ENCODE data around the gene TDRD9. TPM values are rescaled to one million over a fixed set of nuclear protein-coding genes. Genes with fewer than 3 reads are reported as not detected.

TDRD9 gene
- total and polyA plus RNA-seq, 12 donors = 0.55 to 8.4 (median 2.4) TPM

GRCh38 chr14:104011824-104012517 is 83.7 kb downstream of the TDRD9 start:
- Histone ChIP-seq H3K9me3 (no peaks in the 10 kb centered on the region), H3K4me3 (no peak overlapping the region), H3K27ac (no peak overlapping the region), H3K27me3 (no peaks in the 10 kb centered on the region), H3K4me1 (peaks cover 0 to 7% (median 0%) of the 10 kb centered on the region in 9 donors), H3K36me3 (no peaks in the 10 kb centered on the region)
- peak in 1 of 2 donors; percentile 56 for DNase-seq
- intact Hi-C loops (cut with DNase I) = no loop called here
- 63 to 74% methylated on average over 3 of the region's 3 CpGs for WGBS, 2 donors
- no peak for TF ChIP-seq CTCF (IDR thresholded peaks at IDR 0.05)
- ATAC-seq = peak in 4 of 8 donors; percentile 62 to 84 (median 74)

GRCh38 chr14:104014764-104015163 is 86.5 kb downstream of the TDRD9 start:
- Histone ChIP-seq H3K27me3 (no peaks in the 10 kb centered on the region), H3K4me3 (no peak overlapping the region), H3K27ac (no peak overlapping the region), H3K36me3 (no peaks in the 10 kb centered on the region), H3K4me1 (peaks cover 0 to 7% (median 0%) of the 10 kb centered on the region in 9 donors), H3K9me3 (no peaks in the 10 kb centered on the region)
- WGBS, 2 donors = 92% methylated on average over 5 of the region's 5 CpGs
- DNase-seq = no peak
- intact Hi-C loops (cut with DNase I) = no loop called here
- ATAC-seq = no peak
- no peak for TF ChIP-seq CTCF (IDR thresholded peaks at IDR 0.05)

- no peak for ATAC-seq
- H3K36me3 ChIP-seq = no peaks in the 10 kb centered on the region
- intact Hi-C loops (cut with DNase I) = no loop called here
- H3K9me3 ChIP-seq = no peaks in the 10 kb centered on the region
- H3K27ac ChIP-seq = no peak overlapping the region
- peaks cover 0 to 7% (median 0%) of the 10 kb centered on the region in 9 donors for H3K4me1 ChIP-seq
- no peak for DNase-seq
- no peaks in the 10 kb centered on the region for H3K27me3 ChIP-seq
- no peak for TF ChIP-seq CTCF (IDR thresholded peaks at IDR 0.05)
- no peak overlapping the region for H3K4me3 ChIP-seq
- WGBS, 2 donors = 72 to 75% methylated on average over 11 of the region's 11 CpGs
These were observed 88.8 kb downstream of the TDRD9 start for GRCh38 chr14:104016873-104017650.

- 94 to 100% methylated on average over 1 of the region's 1 CpG for WGBS, 2 donors
- Histone ChIP-seq H3K27ac (no peak overlapping the region), H3K4me3 (no peak overlapping the region), H3K9me3 (no peaks in the 10 kb centered on the region), H3K4me1 (peaks cover 0 to 9% (median 0%) of the 10 kb centered on the region in 9 donors), H3K36me3 (no peaks in the 10 kb centered on the region), H3K27me3 (no peaks in the 10 kb centered on the region)
- ATAC-seq (no peak), DNase-seq (no peak)
- intact Hi-C loops (cut with DNase I) = no loop called here
- no peak for TF ChIP-seq CTCF (IDR thresholded peaks at IDR 0.05)
These were observed 90.8 kb downstream of the TDRD9 start for GRCh38 chr14:104019029-104019428.

Measured in heart right ventricle (tissue), 16 donors.